ENCODE data around the gene QARS1.

GRCh38 chr3:49098429-49098828, 6.1 kb downstream of the QARS1 start:
- TF ChIP-seq, protein P1, sequence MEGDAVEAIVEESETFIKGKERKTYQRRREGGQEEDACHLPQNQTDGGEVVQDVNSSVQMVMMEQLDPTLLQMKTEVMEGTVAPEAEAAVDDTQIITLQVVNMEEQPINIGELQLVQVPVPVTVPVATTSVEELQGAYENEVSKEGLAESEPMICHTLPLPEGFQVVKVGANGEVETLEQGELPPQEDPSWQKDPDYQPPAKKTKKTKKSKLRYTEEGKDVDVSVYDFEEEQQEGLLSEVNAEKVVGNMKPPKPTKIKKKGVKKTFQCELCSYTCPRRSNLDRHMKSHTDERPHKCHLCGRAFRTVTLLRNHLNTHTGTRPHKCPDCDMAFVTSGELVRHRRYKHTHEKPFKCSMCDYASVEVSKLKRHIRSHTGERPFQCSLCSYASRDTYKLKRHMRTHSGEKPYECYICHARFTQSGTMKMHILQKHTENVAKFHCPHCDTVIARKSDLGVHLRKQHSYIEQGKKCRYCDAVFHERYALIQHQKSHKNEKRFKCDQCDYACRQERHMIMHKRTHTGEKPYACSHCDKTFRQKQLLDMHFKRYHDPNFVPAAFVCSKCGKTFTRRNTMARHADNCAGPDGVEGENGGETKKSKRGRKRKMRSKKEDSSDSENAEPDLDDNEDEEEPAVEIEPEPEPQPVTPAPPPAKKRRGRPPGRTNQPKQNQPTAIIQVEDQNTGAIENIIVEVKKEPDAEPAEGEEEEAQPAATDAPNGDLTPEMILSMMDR (IDR thresholded peaks at IDR 0.05), result no peak
- TF ChIP-seq POLR2A (IDR thresholded peaks at IDR 0.05), result no peak
- no peak for TF ChIP-seq EP300 (IDR thresholded peaks at IDR 0.05)
